WTC11 (cell line): ENCODE results near the gene MRPS16. TPM values are rescaled to one million over a fixed set of nuclear protein-coding genes. Genes with fewer than 3 reads are reported as not detected.

Experiments
- ATAC-seq: fragments of 200-7000 bp; cut with Tn5 transposase; 2 replicates; pipeline ENCODE4 v1.10.0; 2021; ENCODE audit warnings: mild to moderate bottlenecking, moderate library complexity
- CTCF ChIA-PET: fragments of 300-600 bp; sonication (Branson Sonifier 250); formaldehyde crosslinking; loops from one replicate; lab custom pipeline; 2021; ENCODE audit warnings: antibody characterized with exemption; lab: Charles Lee
- POLR2A ChIA-PET: fragments of 350-600 bp; sonication (Branson Sonifier 250); formaldehyde crosslinking; loops from one replicate; lab custom pipeline; 2021; ENCODE audit warnings: antibody characterized with exemption; lab: Charles Lee
- DNase-seq: peaks from one replicate; pipeline ENCODE4 v3.0.0; 2021; ENCODE audit warnings: low spot score
- H3K27ac Mint-ChIP-seq: 2 replicates; pipeline ENCODE4 v1.8.0; 2021; ENCODE audit warnings: mixed read lengths
- H3K27me3 Mint-ChIP-seq: 2 replicates; pipeline ENCODE4 v1.8.0; 2021; ENCODE audit warnings: low read depth, mild to moderate bottlenecking, moderate library complexity, mixed read lengths
- H3K36me3 Mint-ChIP-seq: 2 replicates; pipeline ENCODE4 v1.8.0; 2021; ENCODE audit warnings: mixed read lengths
- H3K4me1 Mint-ChIP-seq: 2 replicates; pipeline ENCODE4 v1.8.0; 2022; ENCODE audit warnings: mixed read lengths
- H3K4me3 Mint-ChIP-seq: 2 replicates; pipeline ENCODE4 v1.8.0; 2021; ENCODE audit warnings: mild to moderate bottlenecking, moderate library complexity, mixed read lengths
- H3K9me3 Mint-ChIP-seq: 2 replicates; pipeline ENCODE4 v1.8.0; 2021; ENCODE audit warnings: mixed read lengths
- CTCF ChIP-seq: fragments of 200-600 bp; IDR thresholded peaks from 2 replicates; pipeline ENCODE4 v1.8.0; 2022; ENCODE audit warnings: antibody characterized with exemption
- E2F4 ChIP-seq: sonication (generic); formaldehyde crosslinking; IDR thresholded peaks from 2 replicates; pipeline ENCODE4 v1.8.1; 2022; ENCODE audit warnings: low read depth, mild to moderate bottlenecking, moderate library complexity, missing genetic modification reagents, borderline replicate concordance
- EMX1 ChIP-seq: fragments of 250-450 bp; sonication (Bioruptor Pico); IDR thresholded peaks from 2 replicates; pipeline ENCODE4 v1.8.0; 2021; ENCODE audit warnings: mild to moderate bottlenecking
- ETV6 ChIP-seq: sonication (generic); formaldehyde crosslinking; IDR thresholded peaks from 2 replicates; pipeline ENCODE4 v1.8.1; 2022; ENCODE audit warnings: mild to moderate bottlenecking, missing genetic modification reagents
- GABPB1 ChIP-seq: sonication (generic); formaldehyde crosslinking; IDR thresholded peaks from 2 replicates; pipeline ENCODE4 v1.8.1; 2023; ENCODE audit warnings: mild to moderate bottlenecking, missing genetic modification reagents
- MXD4 ChIP-seq: fragments of 250-450 bp; sonication (Bioruptor Pico); IDR thresholded peaks from 2 replicates; pipeline ENCODE4 v1.8.0; 2021; ENCODE audit warnings: mild to moderate bottlenecking, moderate library complexity, borderline replicate concordance
- SP1 ChIP-seq: sonication (generic); formaldehyde crosslinking; conservative IDR thresholded peaks from 2 replicates; pipeline ENCODE4 v1.8.1; 2022; ENCODE audit warnings: missing genetic modification reagents
- TEAD4 ChIP-seq: sonication (generic); formaldehyde crosslinking; IDR thresholded peaks from 2 replicates; pipeline ENCODE4 v1.8.0; 2022; ENCODE audit warnings: mild to moderate bottlenecking, missing genetic modification reagents
- USF2 ChIP-seq: sonication (generic); formaldehyde crosslinking; IDR thresholded peaks from 2 replicates; pipeline ENCODE4 v1.8.1; 2023; ENCODE audit warnings: mild to moderate bottlenecking, missing genetic modification reagents, moderate library complexity
- ZBTB21 ChIP-seq: sonication (generic); formaldehyde crosslinking; IDR thresholded peaks from 2 replicates; pipeline ENCODE4 v1.8.1; 2023; ENCODE audit warnings: mild to moderate bottlenecking, missing genetic modification reagents, borderline replicate concordance
- ZNF232 ChIP-seq: sonication (generic); formaldehyde crosslinking; IDR thresholded peaks from 2 replicates; pipeline ENCODE4 v1.8.0; 2022; ENCODE audit warnings: mild to moderate bottlenecking, missing genetic modification reagents
- ZNF263 ChIP-seq: sonication (generic); formaldehyde crosslinking; IDR thresholded peaks from 2 replicates; pipeline ENCODE4 v1.8.1; 2022; ENCODE audit warnings: low read depth, mild to moderate bottlenecking, moderate library complexity, missing genetic modification reagents
- ZNF416 ChIP-seq: fragments of 250-450 bp; sonication (Bioruptor Pico); IDR thresholded peaks from 2 replicates; pipeline ENCODE4 v1.9.0; 2021; ENCODE audit warnings: mild to moderate bottlenecking, inconsistent platforms
- ZNF532 ChIP-seq: fragments of 250-450 bp; sonication (Bioruptor Pico); IDR thresholded peaks from 2 replicates; pipeline ENCODE4 v1.9.0; 2021; ENCODE audit warnings: mild to moderate bottlenecking, borderline replicate concordance
- total RNA-seq: library from RNA; stranded (reverse); gene quantifications from 3 replicates; pipeline ENCODE4 v1.2.3, GENCODE V29; 2021
- TF ChIP-seq, protein P1 (sequence below): sonication (generic); formaldehyde crosslinking; IDR thresholded peaks from 2 replicates; pipeline ENCODE4 v1.8.0; 2022; ENCODE audit warnings: mild to moderate bottlenecking, missing genetic modification reagents
- TF ChIP-seq, protein P2 (sequence below): sonication (generic); formaldehyde crosslinking; IDR thresholded peaks from 2 replicates; pipeline ENCODE4 v1.8.0; 2023; ENCODE audit warnings: mild to moderate bottlenecking, missing genetic modification reagents
- TF ChIP-seq, protein P3 (sequence below): sonication (generic); formaldehyde crosslinking; IDR thresholded peaks from 2 replicates; pipeline ENCODE4 v1.8.1; 2022; ENCODE audit warnings: low read depth, missing genetic modification reagents, borderline replicate concordance

The MRPS16 gene
- total RNA-seq, 1 experiment from 2014 or later: 157 TPM

DNA sequence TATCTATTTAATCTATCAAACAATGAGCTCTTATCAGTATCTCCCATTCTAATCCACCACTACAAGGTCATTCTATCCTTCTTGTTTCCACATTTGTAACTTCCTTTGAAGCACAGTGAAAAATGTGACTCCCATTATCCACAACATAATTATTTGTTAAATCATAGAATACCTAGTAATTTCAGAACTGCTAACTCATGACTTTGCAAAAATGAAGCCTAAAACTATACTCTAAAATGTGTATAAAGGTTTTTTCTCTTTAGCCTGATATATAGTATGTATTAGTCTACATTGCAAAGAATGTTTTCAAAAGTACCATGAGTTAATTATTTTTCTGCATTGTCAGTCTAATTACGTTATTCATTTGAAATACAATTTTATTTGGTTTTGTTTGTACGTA lies 12.0 kb upstream of the MRPS16 start:
- no peak overlapping the region for H3K27ac Mint-ChIP-seq
- no peak overlapping the region for H3K4me3 Mint-ChIP-seq
- ChIA-PET POLR2A (no interaction called here), CTCF (interaction anchor here (0.6 to 2.2 kb wide), 10 partner anchors 9 to 156 kb away, joined by 4 to 12 read pairs (median 6); partner anchors contain the start of genes CFAP70, DNAJC9 and MRPS16)
- TF ChIP-seq SP1 (CRISPR knock-in tag) (no peak), GABPB1 (no peak), USF2 (CRISPR knock-in tag) (no peak), ETV6 (CRISPR knock-in tag) (no peak), ZNF263 (no peak), ZNF416 (CRISPR knock-in tag) (no peak), TEAD4 (no peak), MXD4 (CRISPR knock-in tag) (no peak), ZNF532 (CRISPR knock-in tag) (no peak), ZBTB21 (no peak), ZNF232 (no peak), EMX1 (CRISPR knock-in tag) (no peak)
- TF ChIP-seq, protein P1, sequence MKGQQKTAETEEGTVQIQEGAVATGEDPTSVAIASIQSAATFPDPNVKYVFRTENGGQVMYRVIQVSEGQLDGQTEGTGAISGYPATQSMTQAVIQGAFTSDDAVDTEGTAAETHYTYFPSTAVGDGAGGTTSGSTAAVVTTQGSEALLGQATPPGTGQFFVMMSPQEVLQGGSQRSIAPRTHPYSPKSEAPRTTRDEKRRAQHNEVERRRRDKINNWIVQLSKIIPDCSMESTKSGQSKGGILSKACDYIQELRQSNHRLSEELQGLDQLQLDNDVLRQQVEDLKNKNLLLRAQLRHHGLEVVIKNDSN (CRISPR knock-in tag): no peak
- TF ChIP-seq, protein P2, sequence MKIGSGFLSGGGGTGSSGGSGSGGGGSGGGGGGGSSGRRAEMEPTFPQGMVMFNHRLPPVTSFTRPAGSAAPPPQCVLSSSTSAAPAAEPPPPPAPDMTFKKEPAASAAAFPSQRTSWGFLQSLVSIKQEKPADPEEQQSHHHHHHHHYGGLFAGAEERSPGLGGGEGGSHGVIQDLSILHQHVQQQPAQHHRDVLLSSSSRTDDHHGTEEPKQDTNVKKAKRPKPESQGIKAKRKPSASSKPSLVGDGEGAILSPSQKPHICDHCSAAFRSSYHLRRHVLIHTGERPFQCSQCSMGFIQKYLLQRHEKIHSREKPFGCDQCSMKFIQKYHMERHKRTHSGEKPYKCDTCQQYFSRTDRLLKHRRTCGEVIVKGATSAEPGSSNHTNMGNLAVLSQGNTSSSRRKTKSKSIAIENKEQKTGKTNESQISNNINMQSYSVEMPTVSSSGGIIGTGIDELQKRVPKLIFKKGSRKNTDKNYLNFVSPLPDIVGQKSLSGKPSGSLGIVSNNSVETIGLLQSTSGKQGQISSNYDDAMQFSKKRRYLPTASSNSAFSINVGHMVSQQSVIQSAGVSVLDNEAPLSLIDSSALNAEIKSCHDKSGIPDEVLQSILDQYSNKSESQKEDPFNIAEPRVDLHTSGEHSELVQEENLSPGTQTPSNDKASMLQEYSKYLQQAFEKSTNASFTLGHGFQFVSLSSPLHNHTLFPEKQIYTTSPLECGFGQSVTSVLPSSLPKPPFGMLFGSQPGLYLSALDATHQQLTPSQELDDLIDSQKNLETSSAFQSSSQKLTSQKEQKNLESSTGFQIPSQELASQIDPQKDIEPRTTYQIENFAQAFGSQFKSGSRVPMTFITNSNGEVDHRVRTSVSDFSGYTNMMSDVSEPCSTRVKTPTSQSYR (CRISPR knock-in tag): no peak
- TF ChIP-seq, protein P3, sequence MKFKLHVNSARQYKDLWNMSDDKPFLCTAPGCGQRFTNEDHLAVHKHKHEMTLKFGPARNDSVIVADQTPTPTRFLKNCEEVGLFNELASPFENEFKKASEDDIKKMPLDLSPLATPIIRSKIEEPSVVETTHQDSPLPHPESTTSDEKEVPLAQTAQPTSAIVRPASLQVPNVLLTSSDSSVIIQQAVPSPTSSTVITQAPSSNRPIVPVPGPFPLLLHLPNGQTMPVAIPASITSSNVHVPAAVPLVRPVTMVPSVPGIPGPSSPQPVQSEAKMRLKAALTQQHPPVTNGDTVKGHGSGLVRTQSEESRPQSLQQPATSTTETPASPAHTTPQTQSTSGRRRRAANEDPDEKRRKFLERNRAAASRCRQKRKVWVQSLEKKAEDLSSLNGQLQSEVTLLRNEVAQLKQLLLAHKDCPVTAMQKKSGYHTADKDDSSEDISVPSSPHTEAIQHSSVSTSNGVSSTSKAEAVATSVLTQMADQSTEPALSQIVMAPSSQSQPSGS (CRISPR knock-in tag): no peak
- H3K4me1 Mint-ChIP-seq: no peaks in the 10 kb centered on the region
- no peak for DNase-seq
- no peak for ATAC-seq
- H3K9me3 Mint-ChIP-seq: peaks cover 15% of the 10 kb centered on the region
- peaks cover 2% of the 10 kb centered on the region; the same call in 1 of the 2 replicates for H3K27me3 Mint-ChIP-seq
- H3K36me3 Mint-ChIP-seq: peaks cover 4% of the 10 kb centered on the region; the same call in 1 of the 2 replicates

- Mint-ChIP-seq H3K27me3 (peaks cover 5% of the 10 kb centered on the region), H3K36me3 (peaks cover 10% of the 10 kb centered on the region), H3K4me3 (no peak overlapping the region), H3K27ac (no peak overlapping the region), H3K4me1 (no peaks in the 10 kb centered on the region), H3K9me3 (peaks cover 21% of the 10 kb centered on the region)
- no peak for DNase-seq
- ChIA-PET POLR2A (no interaction called here), CTCF (interaction anchor here (0.6 to 2.2 kb wide), 10 partner anchors 9 to 157 kb away, joined by 4 to 12 read pairs (median 6); partner anchors contain the start of genes CFAP70, DNAJC9 and MRPS16)
- no peak for ATAC-seq
- TF ChIP-seq E2F4 (CRISPR knock-in tag): no peak
- 0 out of 2 replicates have a peak, but pooled peaks have one; percentile 24 for TF ChIP-seq CTCF
These were observed 11.4 kb upstream of the MRPS16 start for GRCh38 chr10:73263693-73264347.
